CD8-positive, alpha-beta memory T cell (primary cell): Measurements from ENCODE around the gene POLR3A. TPM values are rescaled to one million over a fixed set of nuclear protein-coding genes. Genes with fewer than 3 reads are reported as not detected.

Source experiments
- CTCF ChIA-PET: fragments of 350-600 bp; sonication (Branson Sonifier 250); formaldehyde crosslinking; loops from one replicate; lab custom pipeline; 2021; ENCODE audit warnings: antibody characterized with exemption; lab: Charles Lee
- POLR2A ChIA-PET: fragments of 350-600 bp; sonication (Branson Sonifier 250); formaldehyde crosslinking; loops from one replicate; lab custom pipeline; 2021; ENCODE audit warnings: antibody characterized with exemption; lab: Charles Lee
- DNase-seq, 5 donors: peaks; one replicate each; pipeline versions ENCODE4 v3.0.0 to v3.0.0-alpha.2; 2020 to 2022; ENCODE audit warnings: mixed read lengths in 1 of 5
- H3K27ac ChIP-seq: one replicate; pipeline ENCODE4 v1.7.0; 2013; ENCODE audit warnings: low read depth, mild to moderate bottlenecking, low read length, moderate library complexity
- H3K27me3 ChIP-seq: 2 replicates; pipeline ENCODE4 v1.7.0; 2013; ENCODE audit warnings: low read length, mild to moderate bottlenecking; ENCODE audit not compliant: insufficient read depth, poor library complexity, severe bottlenecking
- H3K36me3 ChIP-seq: 2 replicates; pipeline ENCODE4 v1.7.0; 2013; ENCODE audit warnings: mild to moderate bottlenecking, low read length, moderate library complexity; ENCODE audit not compliant: insufficient read depth
- H3K4me1 ChIP-seq: 2 replicates; pipeline ENCODE4 v1.7.0; 2013; ENCODE audit warnings: mild to moderate bottlenecking, low read length, moderate library complexity; ENCODE audit not compliant: insufficient read depth
- H3K4me3 ChIP-seq: 2 replicates; pipeline ENCODE4 v1.7.0; 2013; ENCODE audit warnings: mild to moderate bottlenecking, low read length
- H3K9me3 ChIP-seq: 2 replicates; pipeline ENCODE4 v1.7.0; 2013; ENCODE audit warnings: mild to moderate bottlenecking, low read length
- H3K27ac Mint-ChIP-seq, 8 donors: one replicate each; pipeline ENCODE4 v1.8.0; 2020 to 2021; ENCODE audit warnings: mixed read lengths in 8 of 8, mild to moderate bottlenecking in 6 of 8, inconsistent platforms in 3 of 8, moderate library complexity in 3 of 8
- H3K27me3 Mint-ChIP-seq, 2 donors: one replicate each; pipeline ENCODE4 v1.8.0; 2020 to 2021; ENCODE audit warnings: mixed read lengths in 2 of 2, mild to moderate bottlenecking in 1 of 2, moderate library complexity in 1 of 2
- H3K36me3 Mint-ChIP-seq, 3 donors: one replicate each; pipeline ENCODE4 v1.8.0; 2020 to 2021; ENCODE audit warnings: mixed read lengths in 3 of 3, inconsistent platforms in 1 of 3, mild to moderate bottlenecking in 1 of 3
- H3K4me1 Mint-ChIP-seq, 3 donors: one replicate each; pipeline ENCODE4 v1.8.0; 2020 to 2021; ENCODE audit warnings: mixed read lengths in 3 of 3, inconsistent platforms in 1 of 3, mild to moderate bottlenecking in 1 of 3
- H3K4me3 Mint-ChIP-seq, 7 donors: one replicate each; pipeline ENCODE4 v1.8.0; 2020 to 2021; ENCODE audit warnings: mixed read lengths in 7 of 7, mild to moderate bottlenecking in 6 of 7, moderate library complexity in 4 of 7, inconsistent platforms in 2 of 7
- H3K9me3 Mint-ChIP-seq, 5 donors: one replicate each; pipeline ENCODE4 v1.8.0; 2020 to 2022; ENCODE audit warnings: mixed read lengths in 5 of 5, mild to moderate bottlenecking in 3 of 5, moderate library complexity in 2 of 5, inconsistent platforms in 1 of 5
- polyA plus RNA-seq: library from polyadenylated mRNA; unstranded; fragments of 300-500 nt; fragmentation: Illumina TruSeq; gene quantifications from one replicate; pipeline ENCODE4 v1.2.3, GENCODE V29; 2021
- total RNA-seq, 2 experiments: library from RNA; stranded (reverse); gene quantifications; one replicate each; pipeline ENCODE4 v1.2.3, GENCODE V29; 2021

POLR3A gene
- total and polyA plus RNA-seq, 3 experiments from 2014 or later: 10.2 to 27.2 (median 26.0) TPM

- Histone ChIP-seq H3K27ac (no peak overlapping the region), H3K27me3 (no peaks in the 10 kb centered on the region), H3K4me3 (no peak overlapping the region), H3K9me3 (no peaks in the 10 kb centered on the region), H3K36me3 (peaks cover 70% of the 10 kb centered on the region), H3K4me1 (peaks cover 47% of the 10 kb centered on the region)
- peak overlapping the region in 6 of 8 donors; percentile 2 to 87 (median 60) for H3K27ac Mint-ChIP-seq
- ChIA-PET POLR2A (no interaction called here), CTCF (no interaction called here)
- H3K9me3 Mint-ChIP-seq: no peaks in the 10 kb centered on the region
- peaks cover 60 to 77% (median 75%) of the 10 kb centered on the region in 3 donors for H3K4me1 Mint-ChIP-seq
- no peak overlapping the region for H3K4me3 Mint-ChIP-seq
- no peak for DNase-seq
- no peaks in the 10 kb centered on the region for H3K27me3 Mint-ChIP-seq
- peaks cover 5 to 93% (median 31%) of the 10 kb centered on the region in 3 donors for H3K36me3 Mint-ChIP-seq
Observed at GRCh38 chr10:78038791-78039547, 9.7 kb upstream of the POLR3A start.

GRCh38 chr10:78038105-78038504, 8.8 kb upstream of the POLR3A start:
- peaks cover 70% of the 10 kb centered on the region for H3K36me3 ChIP-seq
- no peaks in the 10 kb centered on the region for H3K27me3 ChIP-seq
- H3K9me3 ChIP-seq: no peaks in the 10 kb centered on the region
- POLR2A ChIA-PET: no interaction called here
- H3K4me1 ChIP-seq: peaks cover 47% of the 10 kb centered on the region
- peaks cover 5 to 91% (median 31%) of the 10 kb centered on the region in 3 donors for H3K36me3 Mint-ChIP-seq
- no peak for DNase-seq
- H3K4me1 Mint-ChIP-seq: peaks cover 58 to 81% (median 75%) of the 10 kb centered on the region in 3 donors
- H3K9me3 Mint-ChIP-seq: no peaks in the 10 kb centered on the region
- H3K4me3 ChIP-seq: no peak overlapping the region
- peak overlapping the region in 2 of 8 donors; percentile 59 to 90 for H3K27ac Mint-ChIP-seq
- H3K4me3 Mint-ChIP-seq: peak overlapping the region in 1 of 7 donors; percentile 94
- CTCF ChIA-PET: interaction anchor here (2.7 kb wide), 1 partner anchor 8 kb away, joined by 19 read pairs; no protein-coding TSS in a partner anchor
- H3K27ac ChIP-seq: no peak overlapping the region
- no peaks in the 10 kb centered on the region for H3K27me3 Mint-ChIP-seq

- POLR2A ChIA-PET: no interaction called here
- Histone ChIP-seq H3K4me3 (no peak overlapping the region), H3K9me3 (no peaks in the 10 kb centered on the region), H3K27me3 (no peaks in the 10 kb centered on the region), H3K36me3 (peaks cover 56% of the 10 kb centered on the region), H3K4me1 (peaks cover 47% of the 10 kb centered on the region), H3K27ac (no peak overlapping the region)
- H3K9me3 Mint-ChIP-seq: no peaks in the 10 kb centered on the region
- H3K36me3 Mint-ChIP-seq: peaks cover 5 to 71% (median 22%) of the 10 kb centered on the region in 3 donors
- peak overlapping the region; percentile 94 to 97 (median 95) for H3K4me3 Mint-ChIP-seq
- peaks cover 51 to 74% (median 74%) of the 10 kb centered on the region in 3 donors for H3K4me1 Mint-ChIP-seq
- H3K27me3 Mint-ChIP-seq: no peaks in the 10 kb centered on the region
- DNase-seq: no peak
- peak overlapping the region; percentile 54 to 95 (median 89) for H3K27ac Mint-ChIP-seq
- CTCF ChIA-PET: interaction anchor here (1.2 to 2.7 kb wide), 2 partner anchors 11 to 1159 kb away, joined by 4 to 19 read pairs; no protein-coding TSS in a partner anchor
Observed at GRCh38 chr10:78035933-78036583, 6.7 kb upstream of the POLR3A start.

GRCh38 chr10:78035437-78035836, 6.1 kb upstream of the POLR3A start:
- ChIA-PET POLR2A (no interaction called here), CTCF (interaction anchor here (2.7 kb wide), 1 partner anchor 11 kb away, joined by 19 read pairs; no protein-coding TSS in a partner anchor)
- Histone ChIP-seq H3K4me1 (peaks cover 47% of the 10 kb centered on the region), H3K9me3 (no peaks in the 10 kb centered on the region), H3K4me3 (no peak overlapping the region), H3K27ac (no peak overlapping the region), H3K27me3 (no peaks in the 10 kb centered on the region), H3K36me3 (peaks cover 50% of the 10 kb centered on the region)
- peaks cover 46 to 68% (median 68%) of the 10 kb centered on the region in 3 donors for H3K4me1 Mint-ChIP-seq
- no peak for DNase-seq
- peak overlapping the region; percentile 44 to 95 (median 90) for H3K27ac Mint-ChIP-seq
- H3K27me3 Mint-ChIP-seq: no peaks in the 10 kb centered on the region
- H3K4me3 Mint-ChIP-seq: peak overlapping the region; percentile 94 to 97 (median 95)
- no peaks in the 10 kb centered on the region for H3K9me3 Mint-ChIP-seq
- H3K36me3 Mint-ChIP-seq: peaks cover 5 to 65% (median 17%) of the 10 kb centered on the region in 3 donors

GRCh38 chr10:78035025-78035424, 5.7 kb upstream of the POLR3A start:
- ChIA-PET CTCF (no interaction called here), POLR2A (no interaction called here)
- DNase-seq: no peak

GRCh38 chr10:78033637-78034470, 4.5 kb upstream of the POLR3A start, which contains the start of gene RPS24:
Gene RPS24, plus strand, starts transcription at chr10:78033863. Its CDS starts 39 bp downstream, at chr10:78033902.
- ChIA-PET POLR2A (no interaction called here), CTCF (interaction anchor here (0.6 kb wide), 1 partner anchor 1364 kb away, joined by 3 read pairs; no protein-coding TSS in a partner anchor)
- Histone ChIP-seq H3K27ac (peak within 1 kb of the TSS; percentile 58), H3K36me3 (peaks cover 34% of the 10 kb centered on the region), H3K4me3 (peak within 1 kb of the TSS; percentile 88), H3K4me1 (peaks cover 49% of the 10 kb centered on the region), H3K9me3 (no peaks in the 10 kb centered on the region), H3K27me3 (no peaks in the 10 kb centered on the region)
- H3K4me1 Mint-ChIP-seq: peaks cover 48 to 69% (median 66%) of the 10 kb centered on the region in 3 donors
- H3K27ac Mint-ChIP-seq: peak within 1 kb of the TSS; percentile 87 to 97 (median 94)
- peak; percentile 91 to 96 (median 95) for DNase-seq
- H3K36me3 Mint-ChIP-seq: peaks cover 5 to 56% (median 12%) of the 10 kb centered on the region in 3 donors
- H3K9me3 Mint-ChIP-seq: no peaks in the 10 kb centered on the region
- peaks cover 0 to 5% of the 10 kb centered on the region in 2 donors for H3K27me3 Mint-ChIP-seq
- peak within 1 kb of the TSS; percentile 94 to 97 (median 95) for H3K4me3 Mint-ChIP-seq

More at GRCh38 chr10:78035025-78035424, 5.7 kb upstream of the POLR3A start:
- H3K36me3 ChIP-seq: peaks cover 46% of the 10 kb centered on the region
- no peaks in the 10 kb centered on the region for H3K9me3 ChIP-seq
- H3K9me3 Mint-ChIP-seq: no peaks in the 10 kb centered on the region
- H3K27ac Mint-ChIP-seq: peak overlapping the region in 7 of 8 donors; percentile 87 to 97 (median 94)
- peak overlapping the region; percentile 58 for H3K27ac ChIP-seq
- H3K27me3 Mint-ChIP-seq: no peaks in the 10 kb centered on the region
- peak overlapping the region; percentile 88 for H3K4me3 ChIP-seq
- H3K27me3 ChIP-seq: no peaks in the 10 kb centered on the region
- H3K36me3 Mint-ChIP-seq: peaks cover 5 to 61% (median 16%) of the 10 kb centered on the region in 3 donors
- H3K4me1 Mint-ChIP-seq: peaks cover 47 to 69% (median 67%) of the 10 kb centered on the region in 3 donors
- H3K4me1 ChIP-seq: peaks cover 48% of the 10 kb centered on the region
- peak overlapping the region; percentile 94 to 97 (median 95) for H3K4me3 Mint-ChIP-seq

GRCh38 chr10:78033387-78033636, 4.0 kb upstream of the POLR3A start:
- peak overlapping the region; percentile 94 to 97 (median 95) for H3K4me3 Mint-ChIP-seq
- POLR2A ChIA-PET: no interaction called here
- Histone ChIP-seq H3K36me3 (peaks cover 31% of the 10 kb centered on the region), H3K9me3 (no peaks in the 10 kb centered on the region), H3K4me1 (peaks cover 51% of the 10 kb centered on the region), H3K27ac (peak overlapping the region; percentile 24), H3K27me3 (no peaks in the 10 kb centered on the region), H3K4me3 (peak overlapping the region; percentile 88)
- H3K27ac Mint-ChIP-seq: peak overlapping the region; percentile 76 to 97 (median 92)
- CTCF ChIA-PET: interaction anchor here (0.7 kb wide), 1 partner anchor 941 kb away, joined by 3 read pairs; no protein-coding TSS in a partner anchor
- DNase-seq: no peak
- peaks cover 5 to 54% (median 12%) of the 10 kb centered on the region in 3 donors for H3K36me3 Mint-ChIP-seq
- no peaks in the 10 kb centered on the region for H3K9me3 Mint-ChIP-seq
- H3K27me3 Mint-ChIP-seq: peaks cover 0 to 5% of the 10 kb centered on the region in 2 donors
- peaks cover 49 to 71% (median 69%) of the 10 kb centered on the region in 3 donors for H3K4me1 Mint-ChIP-seq
